IMR-90 (cell line): Measurements from ENCODE around the gene CPNE6. TPM values are rescaled to one million over a fixed set of nuclear protein-coding genes. Genes with fewer than 3 reads are reported as not detected.

ENCODE experiments used
- ATAC-seq: fragments of 200-7000 bp; cut with Tn5 transposase; 2 replicates; pipeline ENCODE4 v1.9.1; 2020; ENCODE audit warnings: low read depth, mild to moderate bottlenecking, moderate library complexity
- BruUV-seq: library from RNA; stranded (reverse); fragments of 400-500 nt; replicated peaks from 2 replicates; lab custom pipeline; 2021; lab: Mats Ljungman, UMichigan
- CTCF ChIA-PET: fragments of 300-600 bp; formaldehyde crosslinking; extraction: SDS; loops from one replicate; lab custom pipeline; 2021; ENCODE audit warnings: antibody characterized with exemption; lab: Yijun Ruan, JAX
- POLR2A ChIA-PET: fragments of 300-600 bp; sonication (Branson Sonifier 250); formaldehyde crosslinking; loops from one replicate; lab custom pipeline; 2022; ENCODE audit warnings: antibody characterized with exemption; ENCODE audit not compliant: unreplicated experiment; lab: Charles Lee
- DNase-seq: peaks from one replicate; pipeline ENCODE4 v3.0.0; 2013
- H2AFZ ChIP-seq: replicated peaks from 2 replicates; pipeline ENCODE3; 2013; ENCODE audit warnings: low read length, mild to moderate bottlenecking; ENCODE audit not compliant: poor library complexity
- H2AK5ac ChIP-seq: 2 replicates; pipeline ENCODE4 v1.6.1; 2013; ENCODE audit warnings: low read depth, low read length, inconsistent platforms
- H2AK9ac ChIP-seq: replicated peaks from 2 replicates; pipeline ENCODE3; 2013; ENCODE audit warnings: mild to moderate bottlenecking, low read depth, low read length, moderate library complexity; ENCODE audit not compliant: poor library complexity
- H2BK120ac ChIP-seq: 2 replicates; pipeline ENCODE4 v1.6.1; 2013; ENCODE audit warnings: low read depth, low read length, inconsistent platforms
- H2BK15ac ChIP-seq: 3 replicates; pipeline ENCODE4 v1.6.1; 2013; ENCODE audit warnings: low read depth, low read length, inconsistent platforms
- H2BK20ac ChIP-seq: 2 replicates; pipeline ENCODE4 v1.6.1; 2013; ENCODE audit warnings: low read depth, mild to moderate bottlenecking, inconsistent platforms, low read length, moderate library complexity
- H2BK5ac ChIP-seq: 2 replicates; pipeline ENCODE4 v1.6.1; 2013; ENCODE audit warnings: mild to moderate bottlenecking, low read depth, low read length, inconsistent platforms; ENCODE audit not compliant: poor library complexity, severe bottlenecking
- H3K14ac ChIP-seq: replicated peaks from 2 replicates; pipeline ENCODE4 v1.6.1; 2013; ENCODE audit warnings: low read depth, low read length, inconsistent platforms
- H3K18ac ChIP-seq: 2 replicates; pipeline ENCODE4 v1.6.1; 2013; ENCODE audit warnings: low read depth, low read length, control low read depth
- H3K23ac ChIP-seq: 2 replicates; pipeline ENCODE4 v1.6.1; 2013; ENCODE audit warnings: low read depth, low read length, inconsistent platforms
- H3K27ac ChIP-seq: 2 replicates; pipeline ENCODE4 v1.5.1; 2013; ENCODE audit warnings: mild to moderate bottlenecking, control low read depth, low read length; ENCODE audit not compliant: insufficient read depth
- H3K27me3 ChIP-seq: 2 replicates; pipeline ENCODE4 v1.6.1; 2013; ENCODE audit warnings: low read length; ENCODE audit not compliant: control insufficient read depth, insufficient read depth
- H3K36me3 ChIP-seq: 2 replicates; pipeline ENCODE4 v1.6.1; 2013; ENCODE audit warnings: low read length, mixed read lengths; ENCODE audit not compliant: control insufficient read depth, insufficient read depth
- H3K4ac ChIP-seq: 2 replicates; pipeline ENCODE4 v1.6.1; 2013; ENCODE audit warnings: low read depth, low read length, inconsistent platforms
- H3K4me1 ChIP-seq: 2 replicates; pipeline ENCODE4 v1.6.1; 2013; ENCODE audit warnings: low read length, mixed read lengths; ENCODE audit not compliant: control insufficient read depth, insufficient read depth
- H3K4me2 ChIP-seq: 2 replicates; pipeline ENCODE4 v1.6.1; 2013; ENCODE audit warnings: low read depth, mild to moderate bottlenecking, control low read depth, low read length, moderate library complexity
- H3K4me3 ChIP-seq: 2 replicates; pipeline ENCODE4 v1.5.1; 2013; ENCODE audit warnings: low read depth, mild to moderate bottlenecking, control low read depth, low read length, moderate library complexity; ENCODE audit not compliant: insufficient read depth
- H3K56ac ChIP-seq: 2 replicates; pipeline ENCODE4 v1.6.1; 2013; ENCODE audit warnings: low read length, inconsistent platforms; ENCODE audit not compliant: insufficient read depth; ENCODE audit errors: extremely low read depth
- H3K79me1 ChIP-seq, 2 experiments: 2 replicates each; pipeline ENCODE4 v1.6.1; 2013; ENCODE audit warnings: low read length in 2 of 2, inconsistent platforms in 1 of 2, low read depth in 1 of 2
- H3K9ac ChIP-seq: 2 replicates; pipeline ENCODE4 v1.6.1; 2013; ENCODE audit warnings: low read depth, low read length, control low read depth
- H3K9me1 ChIP-seq: 2 replicates; pipeline ENCODE4 v1.6.1; 2013; ENCODE audit warnings: low read length, inconsistent platforms; ENCODE audit not compliant: insufficient read depth
- H3K9me3 ChIP-seq: 2 replicates; pipeline ENCODE4 v1.6.1; 2013; ENCODE audit warnings: low read length; ENCODE audit not compliant: control insufficient read depth, insufficient read depth
- H4K20me1 ChIP-seq: 2 replicates; pipeline ENCODE4 v1.6.1; 2013; ENCODE audit warnings: low read length, inconsistent platforms; ENCODE audit not compliant: insufficient read depth
- H4K5ac ChIP-seq: 2 replicates; pipeline ENCODE4 v1.6.1; 2013; ENCODE audit warnings: mild to moderate bottlenecking, low read depth, low read length, control low read depth
- H4K8ac ChIP-seq, 2 experiments: 2 replicates each; pipeline ENCODE4 v1.6.1; 2013; ENCODE audit warnings: low read depth in 2 of 2, low read length in 2 of 2, control low read depth in 1 of 2, inconsistent platforms in 1 of 2
- H4K91ac ChIP-seq: 2 replicates; pipeline ENCODE4 v1.6.1; 2013; ENCODE audit warnings: low read depth, low read length, inconsistent platforms; ENCODE audit not compliant: insufficient read depth
- BHLHE40 ChIP-seq: fragments of 150-350 bp; IDR thresholded peaks from 2 replicates; pipeline ENCODE4 v1.6.1; 2016; ENCODE audit warnings: mild to moderate bottlenecking, low read depth, low read length
- CEBPB ChIP-seq: IDR thresholded peaks from 2 replicates; pipeline ENCODE4 v1.6.1; 2012; ENCODE audit warnings: low read depth, low read length, improper control_type of control experiment
- CHD1 ChIP-seq: IDR thresholded peaks from 2 replicates; pipeline ENCODE4 v1.6.1; 2012; ENCODE audit warnings: low read depth, low read length, improper control_type of control experiment
- CTCF ChIP-seq: conservative IDR thresholded peaks from 2 replicates; pipeline ENCODE4 v1.5.1; 2012; ENCODE audit warnings: mild to moderate bottlenecking, low read depth, low read length, improper control_type of control experiment
- ELK1 ChIP-seq: fragments of 150-350 bp; IDR thresholded peaks from 2 replicates; pipeline ENCODE4 v1.6.1; 2016; ENCODE audit warnings: low read depth, mild to moderate bottlenecking, low read length, moderate library complexity, borderline replicate concordance
- MAFK ChIP-seq: IDR thresholded peaks from 2 replicates; pipeline ENCODE4 v1.6.1; 2012; ENCODE audit warnings: low read depth, low read length, improper control_type of control experiment
- MAZ ChIP-seq: IDR thresholded peaks from 2 replicates; pipeline ENCODE4 v1.6.1; 2012; ENCODE audit warnings: low read depth, mild to moderate bottlenecking, low read length, improper control_type of control experiment, moderate library complexity, borderline replicate concordance
- MXI1 ChIP-seq: IDR thresholded peaks from 2 replicates; pipeline ENCODE4 v1.6.1; 2012; ENCODE audit warnings: low read depth, mild to moderate bottlenecking, low read length, moderate library complexity, borderline replicate concordance
- NFE2L2 ChIP-seq: fragments of 150-350 bp; IDR thresholded peaks from 2 replicates; pipeline ENCODE4 v1.6.1; 2016; ENCODE audit warnings: low read depth, mild to moderate bottlenecking, low read length
- POLR2A ChIP-seq: IDR thresholded peaks from 2 replicates; pipeline ENCODE4 v1.6.1; 2012; ENCODE audit warnings: mild to moderate bottlenecking, low read depth, low read length
- RAD21 ChIP-seq: IDR thresholded peaks from 2 replicates; pipeline ENCODE4 v1.6.1; 2012; ENCODE audit warnings: low read length, improper control_type of control experiment
- RCOR1 ChIP-seq: IDR thresholded peaks from 2 replicates; pipeline ENCODE4 v1.6.1; 2012; ENCODE audit warnings: mild to moderate bottlenecking, low read length, improper control_type of control experiment; ENCODE audit not compliant: insufficient replicate concordance
- SMC3 ChIP-seq: fragments of 150-350 bp; IDR thresholded peaks from 2 replicates; pipeline ENCODE4 v1.6.1; 2016; ENCODE audit warnings: low read depth, mild to moderate bottlenecking, antibody characterized with exemption, low read length, moderate library complexity
- USF2 ChIP-seq: fragments of 150-350 bp; IDR thresholded peaks from 2 replicates; pipeline ENCODE4 v1.6.1; 2017; ENCODE audit warnings: mild to moderate bottlenecking, antibody characterized with exemption, low read length, low read depth
- dilution Hi-C: fragments of 300-500 bp; cut with HindIII; formaldehyde crosslinking; loops from one replicate; pipeline ENCODE4 v1.14.3; 2018; ENCODE audit warnings: low sequenced_read_pairs; ENCODE audit not compliant: unreplicated experiment
- in situ Hi-C: fragments of 300-500 bp; cut with MboI; formaldehyde crosslinking; loops from 3 replicates; pipeline ENCODE4 v1.14.3; 2019; ENCODE audit warnings: low sequenced_read_pairs, inconsistent platforms, mixed read lengths
- intact Hi-C: fragments of 100-400 bp; cut with micrococcal nuclease; formaldehyde crosslinking; loops from 2 replicates; pipeline ENCODE4 v1.10.0; 2022
- polyA plus RNA-seq, 3 experiments: library from polyadenylated mRNA; depleted of rRNA; stranded (reverse); fragments of >200 nt; gene quantifications; 2 replicates each; pipeline ENCODE4 v1.2.3, GENCODE V29; 2012; ENCODE audit warnings: low replicate concordance in 1 of 3
- total RNA-seq: library from RNA; depleted of rRNA; stranded (reverse); fragments of >200 nt; gene quantifications from 2 replicates; pipeline ENCODE4 v1.2.3, GENCODE V29; 2012

Gene CPNE6
- total and polyA plus RNA-seq, 2 of the 4 experiments (the other 2 are of a cell fraction): not detected

GRCh38 chr14:24092110-24092504 is 20.7 kb downstream of the CPNE6 start:
- BruUV-seq: no TSS peak
- DNase-seq (no peak), ATAC-seq (no peak)
- no peak overlapping the region for H3K4me3 ChIP-seq
- H3K27me3 ChIP-seq: no peaks in the 10 kb centered on the region; the same call in 1 of the 2 replicates
- no peak overlapping the region for H4K5ac ChIP-seq
- H2AFZ ChIP-seq: no peak overlapping the region
- H2BK15ac ChIP-seq: no peak overlapping the region
- no peak overlapping the region for H3K4ac ChIP-seq
- no peak overlapping the region for H3K27ac ChIP-seq
- no peak overlapping the region for H3K23ac ChIP-seq
- intact Hi-C loops: no loop called here
- POLR2A ChIA-PET: no interaction called here
- peaks cover 8% of the 10 kb centered on the region for H3K4me1 ChIP-seq
- peaks cover 10% of the 10 kb centered on the region; the same call in 1 of the 2 replicates for H4K20me1 ChIP-seq
- H4K91ac ChIP-seq: no peak overlapping the region
- no peaks in the 10 kb centered on the region for H3K36me3 ChIP-seq
- no peak overlapping the region for H2AK5ac ChIP-seq
- H3K14ac ChIP-seq: no peak overlapping the region
- H4K8ac ChIP-seq: no peak overlapping the region
- CTCF ChIA-PET: interaction anchor here (3.4 to 3.5 kb wide), 2 partner anchors 17 to 34 kb away, joined by 15 to 30 read pairs; no protein-coding TSS in a partner anchor
- in situ Hi-C loops: loop anchor here (5.0 to 10.0 kb wide), 2 partner anchors 35 to 117 kb away; no protein-coding TSS in a partner anchor
- no peaks in the 10 kb centered on the region for H3K9me3 ChIP-seq
- H2BK20ac ChIP-seq: no peak overlapping the region
- peaks cover 13% of the 10 kb centered on the region for H3K9me1 ChIP-seq
- H3K56ac ChIP-seq: no peak overlapping the region
- no peak overlapping the region; the same call in 1 of the 2 replicates for H2BK120ac ChIP-seq
- H3K79me1 ChIP-seq: peaks cover 16 to 27% of the 10 kb centered on the region in 2 experiments
- no peak for TF ChIP-seq CEBPB
- no peak for TF ChIP-seq RAD21
- TF ChIP-seq MAZ: no peak
- no peak for TF ChIP-seq MAFK
- TF ChIP-seq BHLHE40: no peak
- no peak for TF ChIP-seq NFE2L2
- no peak for TF ChIP-seq ELK1
- TF ChIP-seq MXI1: no peak
- no peak for TF ChIP-seq RCOR1
- no peak for TF ChIP-seq USF2
- TF ChIP-seq SMC3: no peak
- no peak for TF ChIP-seq POLR2A
- no peak for TF ChIP-seq CHD1
- no peak for TF ChIP-seq CTCF
- no peak overlapping the region for H2BK5ac ChIP-seq
- no peak overlapping the region for H2AK9ac ChIP-seq
- H3K18ac ChIP-seq: no peak overlapping the region
- H3K9ac ChIP-seq: no peak overlapping the region
- dilution Hi-C loops: no loop called here
- no peak overlapping the region for H3K4me2 ChIP-seq
